BLaER1 treated with 17β-estradiol and CSF1 and Interleukin-3, amounts not matched to agents 10 nM and 100 nM (cell line): ENCODE results near the gene GHRL.
"Not testable (repeated sequence)": the region's sequence is repeated elsewhere in the genome, so short reads cannot be mapped to it uniquely, and the experiment has no call there.

Source experiments
- H3K27ac ChIP-seq, 11 experiments: shearing (Covaris generic); formaldehyde crosslinking; 2 replicates each; pipeline ENCODE4 v1.8.1; 2022
- H3K27me3 ChIP-seq, 11 experiments: shearing (Covaris generic); formaldehyde crosslinking; 2 replicates each; pipeline ENCODE4 v1.8.1; 2022
- H3K36me3 ChIP-seq, 11 experiments: shearing (Covaris generic); formaldehyde crosslinking; 2 replicates each; pipeline ENCODE4 v1.8.1; 2022
- H3K4me1 ChIP-seq, 10 experiments: shearing (Covaris generic); formaldehyde crosslinking; 2 replicates each; pipeline ENCODE4 v1.8.1; 2022
- H3K4me2 ChIP-seq, 11 experiments: shearing (Covaris generic); formaldehyde crosslinking; 2 replicates each; pipeline ENCODE4 v1.8.1; 2022
- H3K4me3 ChIP-seq, 10 experiments: shearing (Covaris generic); formaldehyde crosslinking; 2 replicates each; pipeline ENCODE4 v1.8.1; 2022
- H3K9ac ChIP-seq, 11 experiments: shearing (Covaris generic); formaldehyde crosslinking; 2 replicates each; pipeline ENCODE4 v1.8.1; 2022
- H3K9me3 ChIP-seq, 11 experiments: shearing (Covaris generic); formaldehyde crosslinking; replicated peaks in 1 of 11; 2 replicates each; pipeline ENCODE4 v1.8.1; 2022
- H4K20me1 ChIP-seq, 11 experiments: shearing (Covaris generic); formaldehyde crosslinking; 2 replicates each; pipeline ENCODE4 v1.8.1; 2022
- Cebpa-rat ChIP-seq, 11 experiments: shearing (Covaris generic); IDR thresholded peaks; 2 replicates each; pipeline ENCODE4 v1.8.1; 2022

The GHRL gene

DNA sequence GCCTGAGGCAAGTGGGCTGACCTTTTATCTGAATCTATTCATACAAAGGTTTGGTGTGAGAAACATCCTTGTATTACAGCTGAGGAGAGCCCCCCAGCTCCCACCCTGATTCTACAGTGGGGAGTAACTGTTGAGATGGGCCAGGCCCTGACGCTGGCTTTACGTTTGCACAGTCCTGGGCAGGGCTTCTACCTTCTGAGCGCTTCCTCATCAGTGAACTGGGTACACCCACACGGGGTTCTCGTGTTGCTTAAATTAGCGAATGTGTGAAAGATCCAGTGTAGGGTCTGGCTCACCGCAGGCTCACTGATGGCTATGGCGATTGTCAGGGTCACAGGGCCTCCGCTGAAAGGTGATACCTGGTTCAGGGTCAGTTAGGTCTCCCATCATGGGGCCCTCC lies 7.3 kb upstream of the GHRL start:
- H4K20me1 ChIP-seq: peaks cover 6 to 62% (median 44%) of the 10 kb centered on the region in 11 experiments; a peak in 19 of 22 replicates
- TF ChIP-seq Cebpa-rat (IDR thresholded peaks at IDR 0.05): no peak
- peak overlapping the region; percentile 25 to 67 (median 35); a peak in 20 of 22 replicates for H3K9ac ChIP-seq
- no peaks in the 10 kb centered on the region for H3K27me3 ChIP-seq
- H3K4me1 ChIP-seq: peaks cover 16 to 40% (median 35%) of the 10 kb centered on the region in 10 experiments
- peak overlapping the region in 10 of 11 experiments; percentile 14 to 82 (median 70); a peak in 19 of 22 replicates for H3K4me2 ChIP-seq
- peaks cover 0 to 16% (median 9%) of the 10 kb centered on the region in 11 experiments; a peak in 17 of 22 replicates for H3K9me3 ChIP-seq
- H3K36me3 ChIP-seq: peaks cover 76 to 90% (median 86%) of the 10 kb centered on the region in 11 experiments
- peak overlapping the region in 10 of 11 experiments; percentile 14 to 80 (median 62); a peak in 20 of 22 replicates for H3K27ac ChIP-seq
- no peak overlapping the region for H3K4me3 ChIP-seq

DNA sequence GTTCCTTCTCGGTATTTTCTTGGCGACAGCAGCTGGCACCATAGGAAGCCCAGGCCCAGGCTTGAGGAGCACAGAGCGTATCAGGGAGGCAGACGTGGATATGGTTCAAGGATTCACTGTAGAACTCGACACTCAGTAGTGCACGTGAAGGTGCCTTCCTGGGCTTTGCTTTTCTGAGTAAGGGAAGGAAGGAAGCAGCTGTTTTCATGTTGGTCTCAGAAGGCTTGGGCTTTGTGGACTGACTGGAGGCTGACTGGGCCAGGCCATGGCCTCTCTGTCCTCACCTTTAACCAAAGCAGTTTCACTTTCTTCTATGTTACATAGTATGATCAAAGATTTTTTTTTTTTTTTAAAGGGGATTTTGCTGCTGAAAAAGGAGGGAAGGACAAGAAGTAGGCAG lies 6.9 kb upstream of the GHRL start:
- Histone ChIP-seq H4K20me1 (peaks cover 6 to 58% (median 43%) of the 10 kb centered on the region in 11 experiments; a peak in 19 of 22 replicates), H3K4me3 (no peak overlapping the region), H3K27me3 (no peaks in the 10 kb centered on the region), H3K36me3 (peaks cover 76 to 90% (median 83%) of the 10 kb centered on the region in 11 experiments), H3K9me3 (peaks cover 0 to 16% (median 9%) of the 10 kb centered on the region in 11 experiments; a peak in 17 of 22 replicates), H3K4me2 (peak overlapping the region; percentile 14 to 82 (median 69); a peak in 21 of 22 replicates), H3K27ac (peak overlapping the region in 10 of 11 experiments; percentile 14 to 80 (median 62); a peak in 20 of 22 replicates), H3K9ac (peak overlapping the region; percentile 25 to 67 (median 35); a peak in 20 of 22 replicates), H3K4me1 (peaks cover 17 to 44% (median 39%) of the 10 kb centered on the region in 10 experiments)
- no peak for TF ChIP-seq Cebpa-rat (IDR thresholded peaks at IDR 0.05)

DNA sequence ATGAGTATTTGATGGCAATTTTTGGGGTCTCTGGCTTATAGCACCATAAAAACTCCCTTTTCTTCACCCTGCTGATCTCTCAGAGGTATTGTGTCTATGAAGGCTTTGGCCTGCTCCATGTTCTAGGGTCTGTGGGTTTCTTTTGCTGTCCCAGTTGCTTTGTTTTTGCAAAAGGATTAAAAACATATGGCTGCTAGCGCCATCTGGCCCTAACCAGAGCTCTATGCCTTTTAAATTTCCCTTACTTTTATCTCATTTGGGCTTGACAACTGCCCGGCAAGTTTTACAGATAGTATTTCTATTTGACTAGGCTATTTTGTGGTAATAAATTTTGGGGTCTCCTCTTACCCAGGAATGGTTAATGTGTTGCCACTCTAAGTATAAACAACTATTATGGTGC lies 6.4 kb upstream of the GHRL start:
- peaks cover 73 to 88% (median 80%) of the 10 kb centered on the region in 11 experiments for H3K36me3 ChIP-seq

DNA sequence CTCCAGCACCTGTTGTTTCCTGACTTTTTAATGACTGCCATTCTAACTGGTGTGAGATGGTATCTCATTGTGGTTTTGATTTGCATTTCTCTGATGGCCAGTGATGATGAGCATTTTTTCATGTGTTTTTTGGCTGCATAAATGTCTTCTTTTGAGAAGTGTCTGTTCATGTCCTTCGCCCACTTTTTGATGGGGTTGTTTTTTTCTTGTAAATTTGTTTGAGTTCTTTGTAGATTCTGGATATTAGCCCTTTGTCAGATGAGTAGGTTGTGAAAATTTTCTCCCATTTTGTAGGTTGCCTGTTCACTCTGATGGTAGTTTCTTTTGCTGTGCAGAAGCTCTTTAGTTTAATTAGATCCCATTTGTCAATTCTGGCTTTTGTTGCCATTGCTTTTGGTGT lies 5.3 kb upstream of the GHRL start:
- H3K36me3 ChIP-seq: peaks cover 62 to 84% (median 69%) of the 10 kb centered on the region in 11 experiments
- H3K9ac ChIP-seq, H3K4me2 ChIP-seq, H3K27me3 ChIP-seq, H3K4me3 ChIP-seq, H3K27ac ChIP-seq: not testable (repeated sequence)
- H3K9me3 ChIP-seq: peaks cover 0 to 16% (median 9%) of the 10 kb centered on the region in 11 experiments; a peak in 17 of 22 replicates
- peaks cover 33 to 60% (median 55%) of the 10 kb centered on the region in 10 experiments for H3K4me1 ChIP-seq
- H4K20me1 ChIP-seq: peaks cover 6 to 42% (median 34%) of the 10 kb centered on the region in 11 experiments; a peak in 18 of 22 replicates

More for the DNA sequence above, 6.4 kb upstream of the GHRL start:
- Histone ChIP-seq H4K20me1 (peaks cover 6 to 53% (median 41%) of the 10 kb centered on the region in 11 experiments; a peak in 19 of 22 replicates), H3K9ac (peak overlapping the region in 10 of 11 experiments; percentile 13 to 67 (median 36); a peak in 18 of 22 replicates), H3K9me3 (peaks cover 0 to 16% (median 9%) of the 10 kb centered on the region in 11 experiments; a peak in 17 of 22 replicates), H3K27me3 (no peaks in the 10 kb centered on the region), H3K27ac (peak overlapping the region in 10 of 11 experiments; percentile 14 to 80 (median 62); a peak in 18 of 22 replicates), H3K4me3 (0 out of 20 replicates have a peak overlapping the region, but pooled peaks of 1 of the 10 experiments have one; percentile 8), H3K4me2 (peak overlapping the region; percentile 14 to 82 (median 69); a peak in 20 of 22 replicates), H3K4me1 (peaks cover 22 to 49% (median 44%) of the 10 kb centered on the region in 10 experiments)
- TF ChIP-seq Cebpa-rat (IDR thresholded peaks at IDR 0.05): no peak

DNA sequence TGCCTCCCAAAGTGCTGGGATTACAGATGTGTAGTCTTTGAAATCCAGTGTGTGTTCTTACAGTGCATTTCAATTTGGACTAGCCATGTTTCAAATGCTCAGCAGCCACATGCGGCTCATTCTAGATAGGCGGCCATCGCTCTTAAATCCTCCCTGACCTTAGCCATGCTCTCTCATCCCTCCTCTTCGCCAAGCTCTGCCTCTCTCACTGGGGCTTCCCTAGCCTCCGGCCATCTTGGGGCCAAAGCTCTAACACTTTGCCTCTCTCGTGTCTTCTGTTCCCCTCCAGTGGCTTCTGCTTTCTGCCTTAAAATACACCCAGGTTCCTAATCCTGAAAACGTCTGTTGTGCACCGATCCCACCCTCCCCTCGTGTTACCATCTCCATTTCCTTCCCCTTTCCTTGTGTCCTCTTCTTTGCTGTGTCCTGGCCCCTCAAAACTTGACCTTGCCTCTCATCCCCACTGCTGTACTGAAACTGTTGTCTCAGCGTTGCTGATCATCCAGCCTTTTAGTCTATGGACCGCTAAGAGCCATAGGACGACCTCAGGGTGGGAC lies 1.4 kb upstream of the GHRL start:
- H3K4me2 ChIP-seq: peak overlapping the region; percentile 82 to 98 (median 91)
- H3K27ac ChIP-seq: peak overlapping the region in 10 of 11 experiments; percentile 78 to 94 (median 88); a peak in 20 of 22 replicates
- H3K27me3 ChIP-seq: no peaks in the 10 kb centered on the region
- peak overlapping the region in 6 of 10 experiments; percentile 48 to 65 (median 52); a peak in 11 of 20 replicates for H3K4me3 ChIP-seq
- H3K9ac ChIP-seq: peak overlapping the region in 10 of 11 experiments; percentile 0 to 84 (median 76); a peak in 17 of 22 replicates
- no peak for TF ChIP-seq Cebpa-rat (IDR thresholded peaks at IDR 0.05)
- peaks cover 28 to 66% (median 51%) of the 10 kb centered on the region in 11 experiments for H3K36me3 ChIP-seq
- H4K20me1 ChIP-seq: peaks cover 0 to 6% (median 0%) of the 10 kb centered on the region in 11 experiments; a peak in 4 of 22 replicates
- peaks cover 62 to 73% (median 68%) of the 10 kb centered on the region in 10 experiments for H3K4me1 ChIP-seq
- peaks cover 0 to 16% (median 9%) of the 10 kb centered on the region in 11 experiments; a peak in 17 of 22 replicates for H3K9me3 ChIP-seq

DNA sequence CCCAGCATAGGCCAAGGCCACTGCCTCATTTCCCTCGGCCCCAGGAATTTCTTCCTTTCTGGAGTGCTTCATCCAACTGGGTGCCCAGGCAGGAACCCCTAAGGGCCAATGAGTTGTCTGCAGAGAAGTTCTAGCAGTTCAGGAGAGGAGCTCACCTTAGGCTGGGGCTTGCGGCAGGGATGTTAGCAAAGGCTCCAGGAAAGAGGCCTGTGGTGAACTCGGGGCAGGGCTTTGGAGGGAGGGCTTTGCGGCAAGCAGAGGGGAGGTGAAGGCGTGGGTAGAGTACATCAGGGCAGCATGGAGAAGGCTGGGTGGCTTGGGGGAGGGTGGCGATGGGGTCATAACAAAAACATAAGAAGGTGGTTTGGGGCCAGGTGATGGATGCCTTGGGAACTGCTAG lies 1.1 kb downstream of the GHRL start:
- H4K20me1 ChIP-seq: peaks cover 0 to 8% (median 0%) of the 10 kb centered on the region in 11 experiments; a peak in 3 of 22 replicates
- peak overlapping the region in 9 of 11 experiments; percentile 82 to 94 (median 88); a peak in 19 of 22 replicates for H3K27ac ChIP-seq

DNA sequence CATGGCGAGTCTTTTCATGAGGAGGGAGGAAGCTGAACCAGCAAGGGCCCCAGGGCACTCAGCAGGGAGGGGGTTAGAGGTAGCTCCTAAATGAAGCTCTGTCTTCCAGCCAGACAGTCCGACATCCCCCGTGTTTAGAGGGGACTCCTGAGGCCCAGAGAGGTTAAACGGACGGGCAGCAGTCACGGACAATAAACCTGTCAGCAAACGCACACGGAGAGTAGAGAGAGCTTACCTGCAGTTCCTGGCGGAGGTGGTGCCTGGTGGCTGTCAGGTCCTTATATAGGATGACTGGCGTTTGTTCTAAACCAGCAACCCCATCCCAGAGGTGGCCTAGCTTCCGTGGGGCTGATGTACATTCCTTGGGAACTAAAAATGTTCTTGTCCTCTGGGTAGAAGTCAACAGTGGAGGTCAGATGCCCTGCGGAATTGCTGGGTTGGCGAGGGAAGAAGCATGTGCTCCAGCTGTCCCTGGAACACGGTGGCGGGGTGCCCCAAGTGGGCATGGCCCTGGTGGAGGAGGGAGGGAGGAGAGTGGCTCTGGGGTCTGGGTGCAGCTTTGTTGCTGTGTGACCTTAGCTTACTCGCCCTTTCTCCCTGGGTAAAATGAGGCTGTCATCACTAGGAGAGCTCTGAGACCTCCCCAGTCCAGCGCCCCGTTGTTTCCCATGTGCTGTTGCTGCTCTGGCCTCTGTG lies 2.1 kb downstream of the GHRL start:
- Histone ChIP-seq H4K20me1 (peaks cover 0 to 11% (median 0%) of the 10 kb centered on the region in 11 experiments; a peak in 4 of 22 replicates), H3K27me3 (no peaks in the 10 kb centered on the region), H3K36me3 (peaks cover 44 to 75% (median 63%) of the 10 kb centered on the region in 11 experiments), H3K9ac (peak overlapping the region in 10 of 11 experiments; percentile 9 to 84 (median 76); a peak in 13 of 22 replicates), H3K9me3 (0 out of 22 replicates have a peak, but pooled peaks cover 0 to 6% (median 0%) of the 10 kb centered on the region in 11 experiments), H3K4me3 (peak overlapping the region in 2 of 10 experiments; percentile 13 to 65; a peak in 1 of 20 replicates), H3K27ac (peak overlapping the region in 10 of 11 experiments; percentile 14 to 94 (median 88); a peak in 17 of 22 replicates), H3K4me1 (peaks cover 67 to 99% (median 93%) of the 10 kb centered on the region in 10 experiments), H3K4me2 (peak overlapping the region; percentile 82 to 98 (median 91))
- TF ChIP-seq Cebpa-rat (IDR thresholded peaks at IDR 0.05): no peak

More for the DNA sequence above, 1.1 kb downstream of the GHRL start:
- peak overlapping the region in 7 of 10 experiments; percentile 43 to 65 (median 52); a peak in 10 of 20 replicates for H3K4me3 ChIP-seq
- no peaks in the 10 kb centered on the region for H3K27me3 ChIP-seq
- peaks cover 44 to 75% (median 63%) of the 10 kb centered on the region in 11 experiments for H3K36me3 ChIP-seq
- peak overlapping the region in 9 of 11 experiments; percentile 25 to 84 (median 77); a peak in 15 of 22 replicates for H3K9ac ChIP-seq
- TF ChIP-seq Cebpa-rat (IDR thresholded peaks at IDR 0.05): no peak
- H3K9me3 ChIP-seq: peaks cover 0 to 10% (median 4%) of the 10 kb centered on the region in 11 experiments; a peak in 17 of 22 replicates
- H3K4me2 ChIP-seq: peak overlapping the region; percentile 82 to 98 (median 91)
- peaks cover 62 to 89% (median 83%) of the 10 kb centered on the region in 10 experiments for H3K4me1 ChIP-seq
